IPS-15b (cell line): ENCODE results near the gene HMCES.

ENCODE experiments used
- H3K27me3 ChIP-seq: one replicate; pipeline ENCODE4 v1.6.1; 2013; ENCODE audit warnings: low read length; ENCODE audit not compliant: control insufficient read depth, insufficient read depth
- H3K36me3 ChIP-seq: one replicate; pipeline ENCODE4 v1.6.1; 2013; ENCODE audit warnings: low read length; ENCODE audit not compliant: control insufficient read depth, insufficient read depth
- H3K4me1 ChIP-seq: one replicate; pipeline ENCODE4 v1.6.1; 2013; ENCODE audit warnings: mild to moderate bottlenecking, low read length; ENCODE audit not compliant: control insufficient read depth, insufficient read depth
- H3K4me3 ChIP-seq: one replicate; pipeline ENCODE4 v1.5.1; 2013; ENCODE audit warnings: low read depth, low read length
- H3K9ac ChIP-seq: one replicate; pipeline ENCODE4 v1.6.1; 2013; ENCODE audit warnings: low read depth, mild to moderate bottlenecking, low read length
- H3K9me3 ChIP-seq: one replicate; pipeline ENCODE4 v1.6.1; 2013; ENCODE audit warnings: mild to moderate bottlenecking, low read length; ENCODE audit not compliant: control insufficient read depth, insufficient read depth

The HMCES gene, protein sequence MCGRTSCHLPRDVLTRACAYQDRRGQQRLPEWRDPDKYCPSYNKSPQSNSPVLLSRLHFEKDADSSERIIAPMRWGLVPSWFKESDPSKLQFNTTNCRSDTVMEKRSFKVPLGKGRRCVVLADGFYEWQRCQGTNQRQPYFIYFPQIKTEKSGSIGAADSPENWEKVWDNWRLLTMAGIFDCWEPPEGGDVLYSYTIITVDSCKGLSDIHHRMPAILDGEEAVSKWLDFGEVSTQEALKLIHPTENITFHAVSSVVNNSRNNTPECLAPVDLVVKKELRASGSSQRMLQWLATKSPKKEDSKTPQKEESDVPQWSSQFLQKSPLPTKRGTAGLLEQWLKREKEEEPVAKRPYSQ

DNA sequence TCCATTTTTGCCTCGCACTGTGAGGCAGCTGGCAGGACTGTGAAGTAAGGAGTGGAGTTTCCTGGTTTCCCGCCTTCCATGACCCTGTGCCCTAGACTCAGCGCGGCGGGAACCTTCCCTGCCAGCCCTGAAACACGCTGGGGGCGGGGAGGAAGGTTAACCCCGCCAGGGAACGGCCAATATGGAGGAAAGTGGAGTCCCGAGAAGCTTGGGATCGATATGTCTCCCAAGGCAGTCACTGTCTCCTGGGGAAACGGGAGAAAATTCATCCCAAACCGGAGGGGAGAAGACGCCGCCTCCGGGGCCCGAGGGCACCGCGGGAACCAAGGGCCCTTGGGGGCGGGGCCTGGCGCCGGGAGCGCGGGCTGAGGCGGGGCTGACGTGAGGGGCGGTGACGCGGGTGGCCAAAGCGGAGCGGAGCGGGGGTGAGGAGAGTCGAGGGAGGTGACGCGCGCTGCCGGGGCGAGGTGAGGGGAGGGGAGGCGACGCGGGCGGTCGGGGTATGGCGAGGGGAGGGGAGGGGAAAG, at the start of gene HMCES:
HMCES (plus strand) TSS at position 432 of the 527 bp plus-strand sequence. CDS start 863 bp downstream, outside the sequence.
- Histone ChIP-seq H3K9me3 (no peaks in the 10 kb centered on the region), H3K36me3 (peaks cover 28% of the 10 kb centered on the region), H3K9ac (peak within 1 kb of the TSS; percentile 94), H3K4me1 (peaks cover 7% of the 10 kb centered on the region), H3K27me3 (no peaks in the 10 kb centered on the region), H3K4me3 (peak within 1 kb of the TSS; percentile 97)

DNA sequence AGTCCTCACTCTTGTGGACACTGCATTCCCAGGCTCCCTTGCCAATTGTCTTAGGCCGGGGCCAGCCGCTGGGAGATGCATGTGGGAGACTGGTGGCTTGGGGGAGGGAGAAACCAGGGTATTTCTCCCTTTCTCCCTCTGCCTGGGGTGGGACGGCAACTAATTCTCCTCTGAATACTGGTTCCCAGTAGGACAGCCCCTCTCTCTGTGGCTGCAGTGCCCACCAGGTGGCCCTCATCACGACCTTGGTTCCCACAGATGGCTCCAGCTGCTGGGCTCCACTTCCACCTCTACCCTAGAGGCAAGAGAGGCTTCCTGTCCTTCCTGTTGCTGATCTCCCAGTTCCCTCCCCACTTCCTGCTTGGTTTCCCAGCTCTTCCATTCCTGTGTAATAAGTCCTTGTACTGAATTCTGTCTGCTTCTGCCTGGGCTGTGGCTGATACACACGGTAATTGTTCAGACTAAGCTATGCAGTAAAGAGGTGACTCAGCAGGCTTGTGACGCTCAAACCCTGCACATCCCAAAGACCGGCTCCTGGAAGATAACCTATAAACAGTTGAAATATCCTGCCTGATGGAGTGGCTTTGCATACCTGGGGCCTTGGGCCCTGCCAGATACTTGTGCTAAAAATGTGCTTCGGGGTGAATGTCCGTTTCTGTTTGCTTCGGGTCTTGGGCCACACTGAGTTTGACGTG, 49.6 kb upstream of the HMCES start:
- Histone ChIP-seq H3K27me3 (no peaks in the 10 kb centered on the region), H3K36me3 (no peaks in the 10 kb centered on the region), H3K9me3 (no peaks in the 10 kb centered on the region), H3K4me3 (no peak overlapping the region), H3K4me1 (peaks cover 3% of the 10 kb centered on the region), H3K9ac (peak overlapping the region; percentile 10)

DNA sequence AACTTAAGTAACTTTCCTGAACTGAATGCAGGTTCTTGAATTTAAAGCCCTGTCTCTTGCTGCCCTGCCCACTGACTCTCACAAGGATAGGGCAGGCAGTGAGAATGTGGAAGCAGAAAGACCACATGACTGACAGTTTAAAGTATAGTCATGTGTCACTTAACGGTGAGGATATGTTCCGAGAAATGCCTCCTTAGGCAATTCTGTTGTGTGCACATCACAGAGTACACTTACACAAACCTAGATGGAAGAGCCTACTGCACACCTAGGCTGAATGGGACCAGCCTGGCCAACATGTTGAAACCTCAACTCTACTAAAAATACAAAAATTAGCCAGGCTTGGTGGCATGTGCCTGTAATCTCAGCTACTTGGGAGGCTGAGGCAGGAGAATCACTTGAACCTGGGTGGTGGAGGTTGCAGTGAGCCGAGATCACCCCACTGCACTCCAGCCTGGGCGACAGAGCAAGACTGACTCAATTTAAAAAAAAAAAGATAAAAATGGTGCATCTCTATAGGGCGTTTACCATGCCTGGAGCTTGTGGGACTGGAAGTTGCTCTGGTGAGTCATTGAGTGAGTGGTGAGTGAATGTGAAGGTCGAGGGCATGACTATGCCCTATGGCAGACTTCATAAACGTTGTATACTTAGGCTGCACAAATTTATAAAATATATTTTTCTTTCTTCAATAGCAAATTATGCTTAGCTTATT, 48.2 kb upstream of the HMCES start:
- Histone ChIP-seq H3K9ac (no peak overlapping the region), H3K27me3 (no peaks in the 10 kb centered on the region), H3K9me3 (no peaks in the 10 kb centered on the region), H3K4me3 (no peak overlapping the region), H3K4me1 (peaks cover 3% of the 10 kb centered on the region), H3K36me3 (no peaks in the 10 kb centered on the region)

DNA sequence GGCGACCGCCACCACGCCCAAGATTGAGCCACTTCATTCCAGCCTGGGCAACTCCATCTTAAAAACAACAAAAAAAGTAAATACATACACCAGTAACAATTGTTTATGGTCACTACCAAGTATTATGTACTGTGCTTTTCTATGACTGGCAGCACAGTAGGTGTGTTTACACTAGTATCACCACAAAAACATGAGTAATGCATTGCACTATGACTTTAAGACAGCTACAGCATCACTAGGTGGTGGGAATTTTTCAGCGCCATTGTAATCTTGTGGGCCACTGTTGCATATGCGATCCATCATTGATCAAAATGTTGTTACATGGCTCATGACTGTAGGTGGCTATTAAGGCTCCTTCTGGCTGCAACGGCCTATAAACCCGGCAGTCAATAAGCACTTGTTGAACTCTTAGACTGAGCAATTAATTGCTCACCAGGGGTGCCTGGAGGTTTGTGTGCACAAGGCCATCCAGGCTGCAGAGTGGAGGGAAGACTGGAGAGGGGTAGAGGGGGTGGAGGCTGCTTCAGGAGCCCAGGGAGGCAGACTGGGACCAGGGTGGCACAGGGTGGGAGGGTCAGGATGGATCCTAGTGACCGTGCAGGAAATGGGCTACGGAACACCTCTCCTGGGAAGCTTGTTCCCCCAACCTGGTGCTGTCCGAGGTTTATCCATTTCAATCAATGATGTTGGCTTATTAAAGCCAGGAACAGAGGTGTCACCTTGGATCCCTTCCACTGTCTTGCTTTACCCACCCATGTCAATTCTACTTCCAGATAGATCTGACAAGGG, 47.1 kb upstream of the HMCES start:
- no peak overlapping the region for H3K9ac ChIP-seq

DNA sequence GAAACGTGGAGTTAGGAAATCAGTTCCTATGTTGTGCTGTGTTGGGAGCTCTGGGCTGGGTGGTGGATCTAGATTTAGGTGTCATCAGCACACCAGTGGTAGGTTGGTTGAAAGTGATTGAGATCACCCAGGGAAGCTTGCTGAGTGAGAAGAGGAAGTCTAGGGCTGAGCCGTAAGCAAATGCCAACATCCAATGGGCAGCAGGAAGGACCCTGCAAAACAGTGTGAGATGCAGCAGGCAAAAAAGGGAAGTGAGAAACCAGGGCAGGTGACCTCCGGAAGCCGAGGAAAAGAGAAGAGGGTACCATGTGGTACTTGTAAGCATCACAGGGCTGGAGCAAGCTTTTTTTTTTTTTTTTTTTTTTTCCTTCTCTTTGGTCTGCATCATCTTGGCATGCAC, 45.1 kb upstream of the HMCES start:
- no peak overlapping the region for H3K4me3 ChIP-seq
- peaks cover 3% of the 10 kb centered on the region for H3K4me1 ChIP-seq
- no peak overlapping the region for H3K9ac ChIP-seq
- no peaks in the 10 kb centered on the region for H3K9me3 ChIP-seq
- no peaks in the 10 kb centered on the region for H3K36me3 ChIP-seq
- no peaks in the 10 kb centered on the region for H3K27me3 ChIP-seq

More for the DNA sequence above, 47.1 kb upstream of the HMCES start:
- Histone ChIP-seq H3K27me3 (no peaks in the 10 kb centered on the region), H3K9me3 (no peaks in the 10 kb centered on the region), H3K36me3 (no peaks in the 10 kb centered on the region), H3K4me3 (no peak overlapping the region), H3K4me1 (peaks cover 3% of the 10 kb centered on the region)

DNA sequence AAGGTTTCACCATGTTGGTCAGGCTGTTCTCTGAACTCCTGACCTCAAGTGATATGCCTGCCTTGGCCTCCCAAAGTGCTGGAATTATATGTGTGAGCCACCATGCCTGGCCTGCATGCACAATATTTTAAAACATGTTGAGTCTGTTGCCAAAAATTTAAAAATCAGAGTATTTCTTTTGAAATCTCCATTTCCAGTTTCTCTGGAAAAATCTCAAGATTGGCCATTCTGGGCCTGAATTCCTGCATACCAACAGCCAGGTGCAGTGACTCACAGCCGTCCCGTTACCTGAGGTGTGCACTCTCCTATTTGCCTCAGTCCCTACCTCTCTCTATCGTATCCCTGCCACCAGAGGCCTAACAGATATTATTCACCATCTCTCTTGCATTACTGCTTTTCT, 44.2 kb upstream of the HMCES start:
- Histone ChIP-seq H3K36me3 (no peaks in the 10 kb centered on the region), H3K9me3 (no peaks in the 10 kb centered on the region), H3K27me3 (no peaks in the 10 kb centered on the region), H3K9ac (no peak overlapping the region), H3K4me3 (no peak overlapping the region), H3K4me1 (no peaks in the 10 kb centered on the region)

DNA sequence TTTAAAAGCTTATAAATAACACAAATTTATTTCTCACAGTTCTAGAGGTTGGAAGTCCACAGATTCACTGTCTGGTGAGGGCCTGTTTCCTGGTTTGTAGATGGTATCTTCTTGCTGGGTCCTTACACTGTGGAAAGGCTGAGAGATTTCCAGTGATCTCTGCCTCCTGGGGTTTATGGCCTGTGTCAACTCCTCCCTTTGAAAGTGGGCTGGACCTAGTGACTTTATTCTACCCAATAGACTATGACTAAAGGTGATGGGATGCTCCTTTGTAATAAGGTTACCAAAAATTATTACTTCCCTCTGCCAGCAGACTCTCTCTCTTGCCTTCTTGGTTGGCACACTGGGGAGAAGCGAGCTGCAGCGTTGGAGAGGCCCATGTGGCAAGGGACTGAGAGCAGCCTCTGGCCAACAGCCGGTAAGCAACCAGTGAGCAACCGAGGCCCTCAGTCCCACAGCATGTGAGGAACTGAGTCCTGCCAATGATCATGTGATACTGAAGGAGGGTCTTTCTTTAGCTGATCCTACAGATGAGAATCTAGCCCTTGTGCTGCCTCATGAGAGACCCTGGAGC, 43.2 kb upstream of the HMCES start:
- Histone ChIP-seq H3K36me3 (no peaks in the 10 kb centered on the region), H3K9ac (no peak overlapping the region), H3K9me3 (no peaks in the 10 kb centered on the region), H3K4me1 (peaks cover 4% of the 10 kb centered on the region), H3K27me3 (no peaks in the 10 kb centered on the region), H3K4me3 (no peak overlapping the region)

DNA sequence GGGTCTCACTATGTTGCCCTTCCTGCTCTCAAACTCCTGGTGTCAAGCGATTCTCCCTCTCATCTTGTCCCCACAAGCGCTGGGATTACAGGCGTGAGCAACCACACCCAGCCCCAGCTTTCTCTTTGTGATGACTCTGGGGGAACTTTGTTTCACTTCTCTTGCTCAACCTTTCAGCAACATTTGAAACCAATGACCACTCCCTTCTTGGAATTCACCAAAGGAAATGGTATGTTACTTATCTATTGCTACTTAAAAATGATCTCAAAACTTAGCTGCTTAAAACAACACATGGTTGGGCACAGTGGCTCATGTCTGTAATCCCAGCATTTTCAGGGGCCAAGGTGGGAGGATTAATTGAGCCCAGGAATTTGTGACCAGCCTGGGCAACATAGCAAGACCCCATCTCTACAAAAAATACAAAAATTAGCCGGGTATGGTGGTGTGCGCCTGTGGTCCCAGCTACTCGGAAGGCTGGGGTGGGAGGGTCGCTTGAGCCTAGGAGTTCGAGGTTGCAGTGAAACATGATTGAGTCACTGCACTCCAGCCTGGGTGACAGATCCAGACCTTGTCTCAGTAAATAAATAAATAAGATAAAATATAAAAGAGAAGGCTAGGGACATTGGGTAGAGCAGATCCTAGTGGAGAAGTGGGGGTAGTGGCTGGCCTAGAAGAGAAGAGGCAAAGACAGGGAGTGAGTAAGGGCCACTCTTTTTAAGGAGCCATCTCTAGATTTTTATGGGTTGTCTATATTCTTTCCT, 39.5 kb upstream of the HMCES start:
- Histone ChIP-seq H3K9ac (no peak overlapping the region), H3K9me3 (no peaks in the 10 kb centered on the region), H3K27me3 (no peaks in the 10 kb centered on the region), H3K4me1 (peaks cover 4% of the 10 kb centered on the region), H3K36me3 (no peaks in the 10 kb centered on the region), H3K4me3 (no peak overlapping the region)

DNA sequence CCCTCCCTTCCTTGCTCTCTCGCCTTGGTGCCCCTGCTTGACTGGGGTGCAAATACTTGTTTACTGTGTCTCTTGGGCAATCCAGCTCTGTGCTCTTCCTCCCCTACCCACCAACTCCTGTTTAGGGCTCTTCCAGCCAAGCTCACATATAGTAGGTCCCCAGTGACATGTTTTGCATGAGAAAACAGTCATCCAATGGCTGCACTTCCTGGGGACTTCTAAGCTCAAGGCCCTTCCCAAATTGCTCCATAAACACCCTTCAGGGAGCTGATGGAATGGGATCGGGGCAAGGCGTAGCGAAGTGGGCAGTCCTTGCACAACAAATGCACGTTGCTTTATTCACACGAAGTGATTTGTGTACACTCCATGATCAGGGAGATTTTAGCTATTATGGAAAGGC, 38.7 kb upstream of the HMCES start:
- H3K27me3 ChIP-seq: no peaks in the 10 kb centered on the region
- no peak overlapping the region for H3K4me3 ChIP-seq
- H3K9me3 ChIP-seq: no peaks in the 10 kb centered on the region
- peaks cover 4% of the 10 kb centered on the region for H3K4me1 ChIP-seq
- no peaks in the 10 kb centered on the region for H3K36me3 ChIP-seq
- H3K9ac ChIP-seq: no peak overlapping the region

DNA sequence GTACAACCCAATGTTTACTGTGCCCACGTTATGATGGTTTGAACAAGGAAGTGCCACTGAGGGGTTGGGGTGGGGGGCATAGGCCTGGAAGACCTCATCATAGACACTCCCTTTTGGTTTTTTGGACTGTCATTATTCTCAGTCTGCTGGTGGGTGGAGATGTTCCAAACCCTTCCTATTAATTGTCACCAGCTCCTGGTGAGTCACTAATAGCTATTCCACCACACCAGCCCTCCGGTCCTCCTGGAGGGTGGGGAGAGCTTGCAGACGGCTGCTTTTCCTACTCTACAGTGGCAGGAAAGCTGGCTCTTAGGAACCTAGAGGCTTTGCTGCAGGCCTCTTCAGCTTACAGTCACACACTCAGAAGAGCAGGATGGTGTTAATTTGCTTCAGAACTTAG, 38.2 kb upstream of the HMCES start:
- Histone ChIP-seq H3K4me3 (no peak overlapping the region), H3K9me3 (no peaks in the 10 kb centered on the region), H3K27me3 (no peaks in the 10 kb centered on the region), H3K4me1 (peaks cover 4% of the 10 kb centered on the region), H3K9ac (no peak overlapping the region), H3K36me3 (no peaks in the 10 kb centered on the region)
